Osteocyte (in vitro differentiated cells): ENCODE measurements around the gene FTCDNL1. TPM values are rescaled to one million over a fixed set of nuclear protein-coding genes. Genes with fewer than 3 reads are reported as not detected.

ENCODE experiments used
- DNase-seq: peaks from one replicate; pipeline ENCODE4 v3.0.0; 2021; ENCODE audit warnings: mixed read lengths; ENCODE audit not compliant: unreplicated experiment; ENCODE audit errors: extremely low spot score
- H3K27ac Mint-ChIP-seq: one replicate; pipeline ENCODE4 v1.8.0; 2021; ENCODE audit warnings: mild to moderate bottlenecking, mixed read lengths; ENCODE audit not compliant: unreplicated experiment
- H3K27me3 Mint-ChIP-seq: one replicate; pipeline ENCODE4 v1.8.0; 2021; ENCODE audit warnings: mixed read lengths; ENCODE audit not compliant: unreplicated experiment
- H3K36me3 Mint-ChIP-seq: one replicate; pipeline ENCODE4 v1.8.0; 2021; ENCODE audit warnings: mixed read lengths; ENCODE audit not compliant: unreplicated experiment
- H3K4me1 Mint-ChIP-seq: one replicate; pipeline ENCODE4 v1.8.0; 2021; ENCODE audit warnings: mixed read lengths; ENCODE audit not compliant: unreplicated experiment
- H3K4me3 Mint-ChIP-seq: one replicate; pipeline ENCODE4 v1.8.0; 2021; ENCODE audit warnings: mild to moderate bottlenecking, moderate library complexity, mixed read lengths; ENCODE audit not compliant: unreplicated experiment
- H3K9me3 Mint-ChIP-seq: one replicate; pipeline ENCODE4 v1.8.0; 2021; ENCODE audit warnings: mixed read lengths; ENCODE audit not compliant: unreplicated experiment
- total RNA-seq: library from RNA; stranded (reverse); gene quantifications from 2 replicates; pipeline ENCODE4 v1.2.1, GENCODE V29; 2021
- TF ChIP-seq, protein P1 (sequence below): fragments of 200-600 bp; sonication (generic); IDR thresholded peaks from 2 replicates; pipeline ENCODE4 v1.5.0; 2021; ENCODE audit warnings: antibody characterized with exemption, mild to moderate bottlenecking, moderate library complexity

Gene FTCDNL1
- total RNA-seq, 1 donor from 2014 or later: not detected

DNA sequence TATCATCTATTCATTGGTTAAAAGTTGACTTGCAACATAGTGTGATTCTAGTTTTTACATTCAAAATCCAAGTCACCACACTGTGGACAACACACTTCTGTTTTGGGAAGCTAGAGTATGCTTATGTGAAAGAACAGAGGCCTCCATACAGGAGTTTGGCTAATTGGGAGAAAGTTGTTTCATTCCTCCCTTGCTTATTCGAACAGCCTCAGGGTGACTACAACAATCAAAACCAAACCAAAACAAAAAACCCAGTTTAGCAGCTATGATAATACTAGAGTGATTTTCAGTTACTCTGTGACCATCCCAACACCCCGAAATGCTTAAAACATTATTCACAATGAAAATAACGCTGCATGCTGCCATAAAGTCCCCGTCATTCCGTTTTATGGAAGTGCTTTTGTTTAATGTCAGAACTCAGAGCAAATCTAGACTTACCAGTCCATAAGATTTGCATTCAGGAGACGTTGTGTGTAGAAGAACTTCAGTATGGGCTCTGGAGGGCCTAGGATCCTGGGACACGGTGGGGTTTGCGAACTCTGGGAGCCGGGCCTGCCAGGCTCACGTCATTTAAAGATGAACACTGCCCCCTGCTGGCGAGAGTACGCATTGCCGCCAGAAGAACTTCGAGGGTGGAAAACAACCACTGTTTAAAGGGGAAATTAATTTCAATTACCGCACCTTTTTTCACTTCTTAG is 111.4 kb downstream of the FTCDNL1 start:
- H3K27me3 Mint-ChIP-seq: peaks cover 50% of the 10 kb centered on the region
- no peaks in the 10 kb centered on the region for H3K9me3 Mint-ChIP-seq
- H3K4me1 Mint-ChIP-seq: peaks cover 17% of the 10 kb centered on the region
- H3K4me3 Mint-ChIP-seq: peak overlapping the region; percentile 58
- H3K27ac Mint-ChIP-seq: peak overlapping the region; percentile 51
- no peaks in the 10 kb centered on the region for H3K36me3 Mint-ChIP-seq
- TF ChIP-seq, protein P1, sequence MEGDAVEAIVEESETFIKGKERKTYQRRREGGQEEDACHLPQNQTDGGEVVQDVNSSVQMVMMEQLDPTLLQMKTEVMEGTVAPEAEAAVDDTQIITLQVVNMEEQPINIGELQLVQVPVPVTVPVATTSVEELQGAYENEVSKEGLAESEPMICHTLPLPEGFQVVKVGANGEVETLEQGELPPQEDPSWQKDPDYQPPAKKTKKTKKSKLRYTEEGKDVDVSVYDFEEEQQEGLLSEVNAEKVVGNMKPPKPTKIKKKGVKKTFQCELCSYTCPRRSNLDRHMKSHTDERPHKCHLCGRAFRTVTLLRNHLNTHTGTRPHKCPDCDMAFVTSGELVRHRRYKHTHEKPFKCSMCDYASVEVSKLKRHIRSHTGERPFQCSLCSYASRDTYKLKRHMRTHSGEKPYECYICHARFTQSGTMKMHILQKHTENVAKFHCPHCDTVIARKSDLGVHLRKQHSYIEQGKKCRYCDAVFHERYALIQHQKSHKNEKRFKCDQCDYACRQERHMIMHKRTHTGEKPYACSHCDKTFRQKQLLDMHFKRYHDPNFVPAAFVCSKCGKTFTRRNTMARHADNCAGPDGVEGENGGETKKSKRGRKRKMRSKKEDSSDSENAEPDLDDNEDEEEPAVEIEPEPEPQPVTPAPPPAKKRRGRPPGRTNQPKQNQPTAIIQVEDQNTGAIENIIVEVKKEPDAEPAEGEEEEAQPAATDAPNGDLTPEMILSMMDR: peak; percentile 97
- no peak for DNase-seq

DNA sequence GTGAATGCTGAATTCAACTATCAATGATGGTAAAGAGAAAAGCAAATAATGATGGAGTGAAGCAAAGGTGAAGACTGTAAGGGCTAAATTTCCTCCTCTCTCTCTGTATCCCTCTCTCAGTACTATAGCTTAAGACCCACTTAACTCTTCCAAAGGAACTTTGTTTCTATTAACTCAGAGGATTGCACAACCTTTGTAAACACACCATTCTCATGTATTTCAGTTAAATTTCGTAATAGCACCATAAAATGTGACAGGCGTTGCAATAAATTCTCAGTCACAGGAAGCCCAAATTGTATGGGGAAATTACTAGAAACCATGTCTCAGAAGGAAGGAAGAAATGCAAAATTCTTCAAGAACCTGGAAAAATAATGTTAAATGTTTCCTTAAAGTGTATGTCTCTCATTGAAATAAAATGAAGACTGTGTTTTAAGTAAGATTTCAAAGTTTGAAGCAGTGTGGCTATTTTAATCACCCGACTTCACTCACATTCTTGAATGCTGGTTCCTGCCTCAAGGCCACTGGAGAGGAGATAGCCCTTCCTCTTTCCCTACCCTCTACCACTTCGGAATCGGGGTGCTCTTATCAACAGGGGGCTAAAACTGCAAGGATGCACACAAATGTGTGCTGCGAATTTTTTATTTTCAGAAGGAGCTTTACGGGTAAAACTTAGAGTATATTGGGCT is 112.1 kb downstream of the FTCDNL1 start:
- no peaks in the 10 kb centered on the region for H3K9me3 Mint-ChIP-seq
- peaks cover 13% of the 10 kb centered on the region for H3K4me1 Mint-ChIP-seq
- H3K27me3 Mint-ChIP-seq: peaks cover 51% of the 10 kb centered on the region
- no peaks in the 10 kb centered on the region for H3K36me3 Mint-ChIP-seq
- H3K4me3 Mint-ChIP-seq: no peak overlapping the region
- H3K27ac Mint-ChIP-seq: no peak overlapping the region
- TF ChIP-seq, protein P1: no peak
- DNase-seq: no peak

DNA sequence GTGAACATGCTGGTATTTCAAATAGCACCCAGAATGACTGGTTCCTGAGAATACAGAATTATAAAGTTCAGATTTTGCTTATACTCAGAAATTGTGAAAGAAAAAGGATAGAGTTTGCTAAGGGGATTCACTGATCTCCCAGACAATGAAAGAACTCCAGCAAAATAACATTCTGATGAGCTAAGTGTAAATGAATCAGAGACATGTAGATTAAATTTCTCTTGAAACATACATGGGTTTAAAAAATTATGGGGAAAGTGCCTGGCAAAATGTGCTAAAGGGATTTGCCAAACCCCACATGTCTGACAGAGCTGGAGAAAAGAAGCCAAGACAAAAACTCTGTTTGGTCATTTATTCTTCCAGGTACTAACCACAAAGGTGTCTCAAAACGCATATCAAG is 116.3 kb downstream of the FTCDNL1 start:
- peaks cover 9% of the 10 kb centered on the region for H3K4me1 Mint-ChIP-seq
- no peak overlapping the region for H3K27ac Mint-ChIP-seq
- H3K27me3 Mint-ChIP-seq: peaks cover 44% of the 10 kb centered on the region
- TF ChIP-seq, protein P1: no peak
- H3K9me3 Mint-ChIP-seq: no peaks in the 10 kb centered on the region
- H3K4me3 Mint-ChIP-seq: no peak overlapping the region
- no peaks in the 10 kb centered on the region for H3K36me3 Mint-ChIP-seq
- DNase-seq: no peak

DNA sequence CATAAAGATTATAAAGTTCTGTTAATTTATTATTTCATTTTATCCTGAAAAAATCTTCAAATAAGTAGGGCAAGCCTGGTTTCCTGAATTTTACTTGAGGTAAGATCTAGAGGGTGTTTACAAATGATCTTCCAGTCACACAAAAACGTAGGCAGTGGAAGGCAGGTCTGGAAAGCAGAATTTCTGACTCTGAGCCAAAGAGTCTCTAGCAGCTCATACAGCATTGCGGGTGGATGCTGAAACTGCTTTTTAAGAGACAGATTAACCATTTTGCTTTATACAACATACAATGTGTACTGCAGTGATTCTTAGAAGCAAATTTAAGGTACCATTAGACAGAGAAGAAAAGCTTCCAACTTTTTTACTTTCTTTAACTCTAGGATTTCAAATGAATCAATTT is 117.0 kb downstream of the FTCDNL1 start:
- Mint-ChIP-seq H3K4me1 (peaks cover 3% of the 10 kb centered on the region), H3K27ac (no peak overlapping the region), H3K27me3 (peaks cover 50% of the 10 kb centered on the region), H3K9me3 (no peaks in the 10 kb centered on the region), H3K4me3 (no peak overlapping the region), H3K36me3 (no peaks in the 10 kb centered on the region)
- no peak for DNase-seq
- TF ChIP-seq, protein P1: no peak

DNA sequence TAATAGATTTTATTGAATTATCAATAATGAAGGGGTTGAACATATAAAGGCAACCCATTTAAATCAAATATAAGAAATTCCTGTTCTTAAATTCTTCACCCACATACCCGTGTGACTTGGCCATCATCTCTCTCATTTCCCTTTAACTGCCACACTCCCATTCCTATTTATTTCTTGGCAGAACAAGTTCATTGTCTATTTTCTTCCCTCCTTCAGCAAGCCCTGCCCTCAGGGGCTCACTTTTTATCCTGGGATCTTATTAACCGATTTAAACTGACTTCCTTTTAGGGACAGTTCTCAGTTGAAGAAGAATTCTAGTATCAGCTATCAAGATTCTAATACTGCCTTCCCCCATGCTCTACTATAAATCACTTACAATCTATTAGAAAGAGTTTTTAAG is 123.2 kb downstream of the FTCDNL1 start:
- H3K36me3 Mint-ChIP-seq: no peaks in the 10 kb centered on the region
- peaks cover 34% of the 10 kb centered on the region for H3K27me3 Mint-ChIP-seq
- TF ChIP-seq, protein P1: no peak
- no peak overlapping the region for H3K4me3 Mint-ChIP-seq
- no peak overlapping the region for H3K27ac Mint-ChIP-seq
- DNase-seq: no peak
- H3K9me3 Mint-ChIP-seq: no peaks in the 10 kb centered on the region
- no peaks in the 10 kb centered on the region for H3K4me1 Mint-ChIP-seq
